Gastroesophageal sphincter (tissue), 4 donors: ENCODE measurements around the gene MOCOS. TPM values are rescaled to one million over a fixed set of nuclear protein-coding genes. Genes with fewer than 3 reads are reported as not detected.

Experiments used
- ATAC-seq: fragments of 150-250 bp; one replicate; pipeline ENCODE4 v1.9.1; 2016; ENCODE audit warnings: mild to moderate bottlenecking, moderate library complexity
- H3K27ac ChIP-seq, 4 donors: fragments of 200-600 bp; sonication (generic) in 3 of 4; 1 replicate in 3 of 4; 2 replicates in 1 of 4; pipeline ENCODE4 v1.5.1; 2016 to 2019
- H3K27me3 ChIP-seq: fragments of 200-600 bp; sonication (generic); one replicate; pipeline ENCODE4 v1.5.1; 2019
- H3K36me3 ChIP-seq, 2 donors: fragments of 200-600 bp; sonication (generic); one replicate each; pipeline ENCODE4 v1.5.1; 2019; ENCODE audit warnings: control low read depth in 1 of 2
- H3K4me1 ChIP-seq, 3 donors: fragments of 200-600 bp; sonication (generic); 1 replicate in 2 of 3; 2 replicates in 1 of 3; pipeline ENCODE4 v1.5.1; 2016 to 2019; ENCODE audit warnings: control low read depth in 2 of 3
- H3K4me3 ChIP-seq, 2 donors: fragments of 200-600 bp; sonication (generic); one replicate each; pipeline ENCODE4 v1.5.1; 2019; ENCODE audit warnings: mild to moderate bottlenecking in 1 of 2, moderate library complexity in 1 of 2
- H3K9me3 ChIP-seq, 3 donors: fragments of 200-600 bp; sonication (generic); one replicate each; pipeline ENCODE4 v1.5.1; 2017 to 2019; ENCODE audit warnings: control low read depth in 2 of 3
- EP300 ChIP-seq: sonication (generic); formaldehyde crosslinking; IDR thresholded peaks from one replicate; pipeline ENCODE4 v1.6.1; 2017; ENCODE audit warnings: antibody characterized with exemption, mild to moderate bottlenecking
- POLR2A ChIP-seq, 2 donors: fragments of 450-650 bp; IDR thresholded peaks; one replicate each; pipeline ENCODE4 v1.6.1; 2017; ENCODE audit warnings: antibody characterized with exemption in 2 of 2, mild to moderate bottlenecking in 2 of 2, moderate library complexity in 1 of 2
- POLR2AphosphoS5 ChIP-seq: sonication (generic); formaldehyde crosslinking; IDR thresholded peaks from one replicate; pipeline ENCODE4 v1.6.1; 2017; ENCODE audit warnings: antibody characterized with exemption
- WGBS, 2 donors: methylation state at CpG; one replicate each; pipeline ENCODE4 v1.1.5; 2018; ENCODE audit warnings: low coverage in 1 of 2; 5-methylcytosine and 5-hydroxymethylcytosine counted together
- total RNA-seq, 4 donors: library from RNA; depleted of rRNA; stranded (reverse); fragments of >200 nt; gene quantifications; one replicate each; pipeline ENCODE4 v1.1.0, GENCODE V29; 2016
- TF ChIP-seq, protein P1 (sequence below), 4 experiments: fragments of 200-600 bp in 2 of 4; fragments of 450-650 bp in 2 of 4; sonication (generic) in 1 of 4; IDR thresholded peaks; one replicate each; pipeline ENCODE4 v1.5.1; 2017 to 2019; ENCODE audit warnings: antibody characterized with exemption in 4 of 4, mild to moderate bottlenecking in 2 of 4, moderate library complexity in 2 of 4

MOCOS gene
- total RNA-seq, 4 donors from 2014 or later: 1.3 to 2.1 (median 1.7) TPM

GRCh38 chr18:36143391-36143790 lies 43.9 kb upstream of the MOCOS start:
- H3K9me3 ChIP-seq: no peaks in the 10 kb centered on the region
- no peaks in the 10 kb centered on the region for H3K4me1 ChIP-seq
- peaks cover 5 to 100% of the 10 kb centered on the region in 2 donors for H3K36me3 ChIP-seq
- no peak overlapping the region for H3K27ac ChIP-seq
- no peaks in the 10 kb centered on the region for H3K27me3 ChIP-seq
- TF ChIP-seq POLR2A (IDR thresholded peaks at IDR 0.05): no peak
- no peak for TF ChIP-seq EP300
- no peak for TF ChIP-seq POLR2AphosphoS5
- TF ChIP-seq, protein P1, sequence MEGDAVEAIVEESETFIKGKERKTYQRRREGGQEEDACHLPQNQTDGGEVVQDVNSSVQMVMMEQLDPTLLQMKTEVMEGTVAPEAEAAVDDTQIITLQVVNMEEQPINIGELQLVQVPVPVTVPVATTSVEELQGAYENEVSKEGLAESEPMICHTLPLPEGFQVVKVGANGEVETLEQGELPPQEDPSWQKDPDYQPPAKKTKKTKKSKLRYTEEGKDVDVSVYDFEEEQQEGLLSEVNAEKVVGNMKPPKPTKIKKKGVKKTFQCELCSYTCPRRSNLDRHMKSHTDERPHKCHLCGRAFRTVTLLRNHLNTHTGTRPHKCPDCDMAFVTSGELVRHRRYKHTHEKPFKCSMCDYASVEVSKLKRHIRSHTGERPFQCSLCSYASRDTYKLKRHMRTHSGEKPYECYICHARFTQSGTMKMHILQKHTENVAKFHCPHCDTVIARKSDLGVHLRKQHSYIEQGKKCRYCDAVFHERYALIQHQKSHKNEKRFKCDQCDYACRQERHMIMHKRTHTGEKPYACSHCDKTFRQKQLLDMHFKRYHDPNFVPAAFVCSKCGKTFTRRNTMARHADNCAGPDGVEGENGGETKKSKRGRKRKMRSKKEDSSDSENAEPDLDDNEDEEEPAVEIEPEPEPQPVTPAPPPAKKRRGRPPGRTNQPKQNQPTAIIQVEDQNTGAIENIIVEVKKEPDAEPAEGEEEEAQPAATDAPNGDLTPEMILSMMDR (IDR thresholded peaks at IDR 0.05): no peak
- ATAC-seq: no peak
- no peak overlapping the region for H3K4me3 ChIP-seq
- WGBS, 2 donors: 95 to 100% methylated on average over 1 to 2 of the region's 2 CpGs

- 84 to 95% methylated on average over 5 of the region's 5 CpGs for WGBS, 2 donors
Observed at GRCh38 chr18:36149514-36150289, 37.6 kb upstream of the MOCOS start.

GRCh38 chr18:36152781-36153180 lies 34.5 kb upstream of the MOCOS start:
- Histone ChIP-seq H3K36me3 (peaks cover 0 to 99% of the 10 kb centered on the region in 2 donors), H3K27me3 (no peaks in the 10 kb centered on the region), H3K9me3 (no peaks in the 10 kb centered on the region), H3K4me3 (no peak overlapping the region), H3K27ac (no peak overlapping the region), H3K4me1 (peaks cover 0 to 2% (median 0%) of the 10 kb centered on the region in 3 donors)
- no peak for TF ChIP-seq POLR2A (IDR thresholded peaks at IDR 0.05)
- TF ChIP-seq EP300: no peak
- TF ChIP-seq, protein P1 (IDR thresholded peaks at IDR 0.05): no peak
- TF ChIP-seq POLR2AphosphoS5: no peak
- WGBS, 2 donors: 100% methylated on average over 1 of the region's 1 CpG
- no peak for ATAC-seq

More at GRCh38 chr18:36149514-36150289, 37.6 kb upstream of the MOCOS start:
- ATAC-seq: no peak
- Histone ChIP-seq H3K27ac (no peak overlapping the region), H3K36me3 (peaks cover 5 to 99% of the 10 kb centered on the region in 2 donors), H3K27me3 (no peaks in the 10 kb centered on the region), H3K9me3 (no peaks in the 10 kb centered on the region), H3K4me3 (no peak overlapping the region), H3K4me1 (no peaks in the 10 kb centered on the region)
- TF ChIP-seq EP300 (no peak), POLR2A (IDR thresholded peaks at IDR 0.05) (no peak), POLR2AphosphoS5 (no peak)
- TF ChIP-seq, protein P1 (IDR thresholded peaks at IDR 0.05): no peak

DNA sequence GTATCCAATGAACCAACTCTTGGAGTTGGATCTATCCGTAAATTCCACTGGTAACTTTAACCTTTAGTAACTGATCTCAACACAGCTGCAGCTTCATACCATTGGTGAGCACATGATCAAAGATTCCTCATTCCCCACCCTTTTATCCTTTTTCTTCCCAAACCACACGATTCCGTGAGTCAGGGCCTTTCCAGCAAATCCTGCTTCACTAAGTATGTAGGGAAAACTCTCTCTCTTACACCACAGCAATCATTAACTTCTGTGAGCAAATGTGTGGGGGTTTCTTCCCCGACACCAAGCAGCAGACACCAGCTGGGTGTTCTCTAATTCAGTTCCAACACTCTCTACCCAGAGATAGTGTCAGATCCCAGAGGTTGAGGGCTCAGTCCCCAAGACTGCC lies 34.1 kb upstream of the MOCOS start:
- no peak overlapping the region for H3K27ac ChIP-seq
- TF ChIP-seq, protein P1 (IDR thresholded peaks at IDR 0.05): no peak
- no peak for TF ChIP-seq POLR2A (IDR thresholded peaks at IDR 0.05)
- no peak for TF ChIP-seq EP300
- no peak for TF ChIP-seq POLR2AphosphoS5
- peaks cover 0 to 99% of the 10 kb centered on the region in 2 donors for H3K36me3 ChIP-seq
- H3K9me3 ChIP-seq: no peaks in the 10 kb centered on the region
- no peak overlapping the region for H3K4me3 ChIP-seq
- peaks cover 0 to 6% (median 0%) of the 10 kb centered on the region in 3 donors for H3K4me1 ChIP-seq
- no peaks in the 10 kb centered on the region for H3K27me3 ChIP-seq
- ATAC-seq: no peak
- WGBS, 2 donors: 77 to 85% methylated on average over 4 of the region's 4 CpGs

DNA sequence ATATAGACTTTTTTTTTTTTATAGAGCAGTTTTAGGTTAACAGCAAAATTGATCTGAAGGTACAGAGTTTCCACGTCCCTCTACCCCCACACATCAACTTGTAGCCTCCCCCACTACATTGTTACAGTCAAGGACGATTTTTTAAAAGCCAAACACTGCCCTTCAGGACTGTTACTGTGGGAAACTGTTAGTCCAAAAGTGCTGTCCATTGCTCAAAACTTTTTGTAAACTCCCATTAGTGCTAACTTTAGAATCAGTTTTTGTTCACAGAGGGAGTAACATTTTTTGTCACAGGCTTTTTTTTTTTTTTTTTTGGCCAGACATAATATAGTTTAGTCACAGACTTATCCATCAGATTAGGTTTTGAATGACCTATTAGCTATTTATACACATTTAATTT lies 33.5 kb upstream of the MOCOS start:
- H3K36me3 ChIP-seq: peaks cover 0 to 99% of the 10 kb centered on the region in 2 donors
- H3K27ac ChIP-seq: no peak overlapping the region
- H3K4me1 ChIP-seq: peaks cover 0 to 11% (median 0%) of the 10 kb centered on the region in 3 donors
- no peaks in the 10 kb centered on the region for H3K27me3 ChIP-seq
- no peaks in the 10 kb centered on the region for H3K9me3 ChIP-seq
- ATAC-seq: no peak
- no peak overlapping the region for H3K4me3 ChIP-seq
- TF ChIP-seq EP300 (no peak), POLR2AphosphoS5 (no peak), POLR2A (IDR thresholded peaks at IDR 0.05) (no peak)
- TF ChIP-seq, protein P1 (IDR thresholded peaks at IDR 0.05): no peak
- WGBS, 2 donors: 44 to 49% methylated on average over 2 of the region's 2 CpGs
